T-helper 22 cell (primary cell): ENCODE results near the gene NBEA.

Experiments used
- DNase-seq: peaks from one replicate; pipeline ENCODE4 v3.0.0-alpha.2; 2020; ENCODE audit warnings: low read depth

Gene NBEA

DNA sequence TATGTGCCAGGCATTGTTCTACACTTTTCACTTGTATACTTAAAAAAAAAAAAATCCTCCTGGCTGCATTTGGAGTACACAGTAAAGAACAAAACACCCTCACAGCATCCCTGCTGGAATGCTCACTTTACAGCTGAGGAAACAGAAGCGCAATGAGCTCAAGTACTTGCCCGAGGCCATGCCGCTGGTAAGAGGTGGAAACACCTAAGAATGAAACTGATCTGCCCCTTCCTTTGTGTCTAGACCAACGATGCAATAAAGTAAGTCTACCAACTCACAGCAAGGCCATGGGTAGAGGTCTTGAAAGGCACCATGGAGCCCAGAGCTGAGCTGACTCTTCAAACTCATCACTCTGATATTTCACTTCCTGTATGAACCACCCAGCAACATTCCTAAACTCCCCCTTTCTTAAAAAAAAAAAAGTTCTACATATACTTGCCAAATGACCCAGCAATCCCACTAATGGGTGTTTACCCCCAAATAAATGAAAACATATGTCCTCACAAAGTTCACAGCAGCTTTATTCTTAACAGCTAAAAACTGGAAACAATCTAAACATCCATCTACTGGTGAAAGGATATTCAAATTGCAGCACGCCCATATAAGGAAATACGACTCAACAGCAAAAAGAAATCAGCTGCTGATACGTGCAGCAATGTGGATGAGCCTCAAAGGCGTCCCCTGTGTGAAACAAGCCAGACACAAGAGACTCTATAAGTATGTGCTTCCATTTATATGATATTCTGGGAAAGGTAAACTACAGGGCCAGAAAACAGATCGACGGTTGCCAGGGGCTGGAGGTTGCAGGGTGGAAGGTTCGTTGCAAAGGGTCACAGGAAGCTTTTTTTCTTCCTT, 771.1 kb downstream of the NBEA start:
- DNase-seq = no peak

DNA sequence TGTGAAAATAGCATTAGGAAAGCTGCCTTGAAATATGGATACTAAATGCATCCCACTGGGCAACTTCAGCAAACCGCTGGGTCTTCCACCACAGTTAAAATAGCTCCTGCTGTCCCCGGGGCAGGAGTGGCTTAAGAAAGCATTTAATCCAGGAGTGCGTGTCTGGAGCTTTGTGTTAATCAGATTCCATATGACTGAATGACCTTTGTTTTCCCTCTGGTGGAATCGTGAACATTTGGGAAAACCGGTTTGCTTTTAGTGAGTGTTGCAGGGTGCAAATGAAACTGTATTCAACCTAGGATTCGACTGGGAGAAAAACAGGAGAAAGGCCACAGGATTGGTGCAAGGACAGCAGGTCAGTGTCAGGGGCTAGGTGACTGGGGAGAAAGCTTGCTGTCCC, 772.1 kb downstream of the NBEA start:
- no peak for DNase-seq

DNA sequence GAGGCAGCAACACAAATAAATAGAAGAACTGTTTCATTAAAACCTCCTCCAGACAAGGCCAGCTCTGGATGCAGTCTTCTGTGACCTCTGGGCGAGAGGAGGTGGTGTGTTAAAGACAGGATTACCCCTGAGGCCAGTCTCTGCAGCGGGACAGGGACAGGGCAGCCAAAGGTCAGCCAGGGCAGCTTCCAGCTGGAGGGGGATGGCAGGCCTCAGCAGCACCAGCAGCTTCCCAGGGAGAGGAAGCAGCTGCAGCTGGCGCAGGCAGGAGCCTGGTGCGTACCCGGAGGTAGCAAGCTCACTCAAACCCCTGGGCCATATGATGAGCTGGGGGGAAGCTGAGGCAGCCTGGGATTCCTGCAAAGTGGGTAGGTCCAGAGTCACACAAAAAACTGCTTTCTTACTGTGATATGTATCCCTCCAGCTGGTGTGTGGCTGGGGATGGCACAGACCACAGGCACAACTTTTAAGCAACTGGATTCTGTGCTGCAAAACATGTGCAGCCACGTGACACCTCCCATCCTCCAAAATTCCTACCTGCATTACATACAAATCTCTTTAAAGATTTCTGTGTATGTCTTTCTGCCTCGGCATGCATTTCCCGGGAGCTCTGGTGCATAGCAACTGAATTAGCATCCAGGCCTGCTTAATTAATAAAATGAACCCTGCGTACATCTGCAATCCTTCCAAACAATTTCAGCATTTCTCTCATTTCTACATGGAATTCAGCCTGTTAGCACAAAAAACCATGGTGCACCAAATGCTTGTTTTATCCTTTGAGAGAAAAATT, 772.7 kb downstream of the NBEA start:
- no peak for DNase-seq

DNA sequence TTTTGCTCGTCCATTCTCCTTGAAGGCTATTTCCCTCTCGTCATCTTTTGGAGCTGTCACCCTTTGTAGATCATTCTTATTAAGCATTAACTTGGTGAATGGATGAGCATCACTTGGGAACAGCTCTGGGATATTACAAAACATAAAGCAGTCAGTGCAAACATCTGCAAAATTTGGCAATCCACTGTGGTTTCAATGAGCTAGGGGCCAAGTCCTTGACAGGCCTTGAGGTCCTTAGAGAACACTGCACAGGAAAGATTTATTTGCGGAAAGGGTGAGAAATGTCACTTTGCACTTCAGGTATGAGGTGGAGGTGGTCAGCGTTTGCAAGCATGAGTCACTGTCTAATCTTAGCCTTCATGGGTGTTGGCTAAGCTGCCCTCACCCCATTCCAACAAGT, 774.1 kb downstream of the NBEA start:
- DNase-seq = no peak

DNA sequence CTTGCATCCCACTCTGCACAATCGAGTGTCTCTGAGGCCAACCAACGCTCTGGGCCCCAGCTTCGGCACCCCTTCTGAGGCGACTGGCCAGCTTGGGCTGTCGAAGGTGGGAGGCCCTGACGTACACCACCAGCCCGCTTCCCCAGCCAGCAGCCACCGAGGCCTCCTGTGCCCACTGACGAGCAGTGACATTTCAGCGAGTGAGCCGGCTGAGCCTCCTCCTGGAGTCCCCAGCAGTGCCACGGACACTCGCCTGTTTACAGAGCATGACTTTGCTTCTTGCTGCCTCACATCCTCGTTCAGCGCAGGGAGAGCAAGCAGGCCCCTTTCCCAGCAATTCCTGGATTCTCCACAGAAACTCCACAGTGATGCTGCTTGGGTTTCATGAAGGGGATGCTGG, 774.7 kb downstream of the NBEA start:
- DNase-seq = no peak

DNA sequence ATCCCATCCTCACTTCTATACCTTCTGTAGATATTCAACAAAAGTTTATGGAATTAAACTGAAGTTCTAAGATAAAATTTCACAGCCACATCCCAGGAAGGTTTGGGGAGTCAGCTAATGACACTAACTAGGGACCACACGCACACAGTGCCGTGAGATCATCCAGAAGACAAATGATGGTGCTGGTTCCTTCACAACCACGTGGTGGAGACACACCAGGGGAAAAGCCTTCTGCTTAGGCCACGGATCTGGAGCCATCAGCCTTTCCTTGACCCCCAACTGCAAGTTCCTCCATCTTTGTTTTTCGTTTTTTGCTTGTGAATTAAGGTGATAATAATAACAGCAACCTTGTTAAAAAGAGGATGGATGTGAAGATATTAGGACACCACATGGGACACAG, 776.0 kb downstream of the NBEA start:
- no peak for DNase-seq

DNA sequence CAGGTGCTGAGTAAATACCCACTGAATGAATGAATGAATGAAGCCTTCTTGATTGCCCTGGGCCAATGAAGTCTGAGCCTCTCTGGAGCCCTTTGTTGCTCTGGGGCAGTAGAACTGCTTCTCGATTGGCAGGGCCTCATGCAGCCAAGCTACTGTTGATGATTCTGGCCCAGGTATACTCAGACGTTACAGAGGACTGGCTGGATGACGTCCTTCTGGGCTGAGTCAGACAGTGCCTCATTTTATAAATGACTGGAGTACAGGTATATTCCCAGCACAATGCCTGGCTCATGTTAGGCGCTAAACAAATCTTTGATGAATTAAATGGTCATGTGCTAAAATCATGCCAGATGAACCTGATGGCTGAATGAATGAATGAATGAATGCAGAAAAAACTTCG, 778.2 kb downstream of the NBEA start:
- no peak for DNase-seq

DNA sequence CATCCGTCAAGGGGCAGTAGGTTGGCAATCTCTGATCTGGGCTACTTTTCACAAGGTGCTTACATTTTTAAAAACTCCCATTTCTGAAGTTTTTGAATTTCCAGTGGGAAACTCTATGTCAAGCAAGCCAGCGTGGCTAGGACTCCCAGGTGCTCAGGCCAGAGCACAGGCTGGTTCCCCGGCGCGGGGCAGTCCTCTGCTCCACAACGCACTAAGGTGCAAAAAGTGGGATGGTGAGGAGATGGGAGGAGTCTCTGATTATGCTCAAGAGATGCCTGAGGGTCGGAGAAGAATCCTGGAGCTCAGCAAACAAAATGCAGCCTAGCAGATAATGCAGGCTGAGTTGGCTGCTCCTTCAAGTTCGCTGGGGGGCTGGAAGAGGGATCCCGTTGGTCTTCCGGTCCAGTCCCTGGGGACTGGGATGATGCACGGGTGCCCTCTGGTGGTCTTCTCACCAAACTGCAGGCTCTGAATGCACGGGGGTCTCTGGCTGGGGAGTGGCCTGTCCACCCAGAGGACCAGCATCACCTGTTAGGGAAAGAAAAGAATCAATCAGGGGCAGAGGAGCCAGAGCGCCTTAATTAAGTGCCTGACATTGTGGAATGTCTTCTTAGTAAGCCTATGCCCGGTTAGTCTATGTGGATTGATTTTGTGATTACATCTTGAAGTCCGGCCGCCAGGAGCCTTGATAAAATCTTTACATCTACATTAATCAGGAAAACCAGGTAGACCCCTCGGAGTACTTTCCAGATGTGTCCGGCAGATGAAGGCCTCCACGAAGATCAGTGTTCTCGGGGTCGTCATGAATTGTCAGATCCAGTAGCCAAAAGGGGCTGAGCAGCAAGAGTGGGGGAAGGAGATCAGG, 778.9 kb downstream of the NBEA start:
- no peak for DNase-seq
